Esophagus muscularis mucosa (tissue), 4 donors: ENCODE measurements around the gene CERS2.

Source experiments
- CTCF ChIP-seq, 3 experiments: fragments of 200-600 bp in 2 of 3; fragments of 450-650 bp in 1 of 3; sonication (generic) in 2 of 3; IDR thresholded peaks; one replicate each; pipeline ENCODE4 v1.5.1; 2017 to 2019; ENCODE audit warnings: antibody characterized with exemption in 3 of 3, mild to moderate bottlenecking in 2 of 3, moderate library complexity in 1 of 3
- EP300 ChIP-seq: sonication (generic); formaldehyde crosslinking; IDR thresholded peaks from one replicate; pipeline ENCODE4 v1.6.1; 2017; ENCODE audit warnings: antibody characterized with exemption
- POLR2A ChIP-seq: fragments of 450-650 bp; IDR thresholded peaks from one replicate; pipeline ENCODE4 v1.6.1; 2017; ENCODE audit warnings: antibody characterized with exemption, moderate library complexity, mild to moderate bottlenecking, low read depth
- POLR2AphosphoS5 ChIP-seq, 2 donors: sonication (generic); formaldehyde crosslinking; IDR thresholded peaks; one replicate each; pipeline ENCODE4 v1.6.1; 2017; ENCODE audit warnings: antibody characterized with exemption in 2 of 2

- TF ChIP-seq EP300 (no peak), CTCF (IDR thresholded peaks at IDR 0.05) (no peak), POLR2A (no peak), POLR2AphosphoS5 (IDR thresholded peaks at IDR 0.05) (no peak)
Measured at GRCh38 chr1:150944856-150945255, 29.8 kb downstream of the CERS2 start.
